Measurements from ENCODE around the gene HOXB9. TPM values are rescaled to one million over a fixed set of nuclear protein-coding genes. Genes with fewer than 3 reads are reported as not detected.

The HOXB9 gene
- total and polyA plus RNA-seq, 10 of the 15 experiments (the other 5 are each of a cell fraction or from before 2014, with no cell fraction given): 0.01 to 0.49 (median 0.09) TPM; not detected in 5

DNA sequence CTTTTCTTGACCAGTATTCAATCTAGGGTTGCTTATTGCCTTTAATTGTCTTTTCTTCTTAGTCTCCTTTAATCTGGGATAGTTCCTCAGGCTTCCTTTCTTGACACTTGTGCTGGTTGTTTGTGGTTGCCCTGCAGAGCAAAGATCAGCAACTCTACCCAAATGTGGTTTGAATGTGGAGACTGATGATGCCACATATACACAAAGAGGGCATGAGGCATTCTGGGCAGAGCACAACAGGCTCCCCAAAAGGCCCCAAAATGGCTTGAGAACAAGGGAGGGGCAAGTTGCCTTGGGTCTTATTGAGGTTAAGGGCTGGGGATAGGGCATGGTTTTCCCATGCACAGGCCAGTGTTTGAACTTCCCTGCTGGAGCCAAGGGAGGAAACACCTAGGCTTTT lies 29.8 kb upstream of the HOXB9 start:
- SMC1A ChIA-PET (ENCODE audit: uncharacterized antibody, unreplicated experiment): no interaction called here
- intact Hi-C loops (cut with micrococcal nuclease; ENCODE audit: unreplicated experiment): no loop called here
- Histone ChIP-seq H3K9me3 (replicated peaks; ENCODE audit: control insufficient read depth, insufficient read depth, low read length) (no peaks in the 10 kb centered on the region; the same call in 2 of the 3 replicates), H3K9ac (ENCODE audit: control insufficient read depth, insufficient read depth, low read length) (no peak overlapping the region), H3K4me3 (no peak overlapping the region), H3K36me3 (ENCODE audit: control insufficient read depth in 2 of 2, insufficient read depth in 2 of 2, low read length in 1 of 2) (no peaks in the 10 kb centered on the region), H2AFZ (ENCODE audit: control insufficient read depth, low read depth, low read length) (no peak overlapping the region), H3K27ac (ENCODE audit: control insufficient read depth, insufficient read depth) (no peak overlapping the region), H3K4me2 (ENCODE audit: control insufficient read depth, insufficient read depth) (no peak overlapping the region), H4K20me1 (ENCODE audit: control insufficient read depth, insufficient read depth) (no peaks in the 10 kb centered on the region), H3K27me3 (replicated peaks in 1 of 2; ENCODE audit: control insufficient read depth in 2 of 2, insufficient read depth in 2 of 2, low read length in 1 of 2) (no peaks in the 10 kb centered on the region; a peak in 1 of 4 replicates), H3K4me1 (ENCODE audit: control insufficient read depth, insufficient read depth, low read length) (no peaks in the 10 kb centered on the region), H3K79me2 (ENCODE audit: control insufficient read depth, insufficient read depth, low read length) (no peaks in the 10 kb centered on the region)
- POLR2A ChIA-PET: no interaction called here
- in situ Hi-C loops (cut with MboI): no loop called here
- FAIRE-seq: no peak
- RAD21 ChIA-PET (ENCODE audit: unreplicated experiment): no interaction called here
- no TSS peak for BruUV-seq (replicated peaks)
- no peak for DNase-seq (ENCODE audit: low read depth, low spot score)
- CTCF ChIA-PET: interaction anchor here (1.1 to 1.7 kb wide), 4 partner anchors 16 to 228 kb away, joined by 4 to 12 read pairs (median 8); no protein-coding TSS in a partner anchor
- ATAC-seq: no peak
- TF ChIP-seq RELB (IDR thresholded peaks at IDR 0.05; ENCODE audit: low read depth) (no peak), PML (IDR thresholded peaks at IDR 0.05; ENCODE audit: low read length) (no peak), E2F8 (IDR thresholded peaks at IDR 0.05; ENCODE audit: low read depth, partially characterized antibody) (no peak), ESRRA (IDR thresholded peaks at IDR 0.05; ENCODE audit: low read length) (no peak), ZNF24 (IDR thresholded peaks at IDR 0.05) (no peak), ETV6 (conservative IDR thresholded peaks at IDR 0.05 in 1 of 2, IDR thresholded peaks at IDR 0.05 in 1 of 2; ENCODE audit: borderline replicate concordance in 1 of 2, low read depth in 1 of 2) (no peak), ATF7 (IDR thresholded peaks at IDR 0.05; ENCODE audit: low read depth) (no peak), TARDBP (IDR thresholded peaks at IDR 0.05; ENCODE audit: borderline replicate concordance) (no peak), CHD4 (IDR thresholded peaks at IDR 0.05) (no peak), CEBPZ (IDR thresholded peaks at IDR 0.05; ENCODE audit: low read depth, low read length) (no peak), ZNF207 (IDR thresholded peaks at IDR 0.05; ENCODE audit: borderline replicate concordance) (no peak), RFX5 (IDR thresholded peaks at IDR 0.05; ENCODE audit: low read depth, low read length) (no peak), IRF3 (IDR thresholded peaks at IDR 0.05) (no peak), YY1 (IDR thresholded peaks at IDR 0.05; ENCODE audit: low read depth, low read length) (no peak)
- TF ChIP-seq, protein P1, sequence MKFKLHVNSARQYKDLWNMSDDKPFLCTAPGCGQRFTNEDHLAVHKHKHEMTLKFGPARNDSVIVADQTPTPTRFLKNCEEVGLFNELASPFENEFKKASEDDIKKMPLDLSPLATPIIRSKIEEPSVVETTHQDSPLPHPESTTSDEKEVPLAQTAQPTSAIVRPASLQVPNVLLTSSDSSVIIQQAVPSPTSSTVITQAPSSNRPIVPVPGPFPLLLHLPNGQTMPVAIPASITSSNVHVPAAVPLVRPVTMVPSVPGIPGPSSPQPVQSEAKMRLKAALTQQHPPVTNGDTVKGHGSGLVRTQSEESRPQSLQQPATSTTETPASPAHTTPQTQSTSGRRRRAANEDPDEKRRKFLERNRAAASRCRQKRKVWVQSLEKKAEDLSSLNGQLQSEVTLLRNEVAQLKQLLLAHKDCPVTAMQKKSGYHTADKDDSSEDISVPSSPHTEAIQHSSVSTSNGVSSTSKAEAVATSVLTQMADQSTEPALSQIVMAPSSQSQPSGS (IDR thresholded peaks at IDR 0.05; ENCODE audit: low read length): no peak
